Measurements from ENCODE around the gene ZNF821. TPM values are rescaled to one million over a fixed set of nuclear protein-coding genes. Genes with fewer than 3 reads are reported as not detected.

The ZNF821 gene
- total RNA-seq, 1 experiment from 2014 or later = 5.9 TPM

DNA sequence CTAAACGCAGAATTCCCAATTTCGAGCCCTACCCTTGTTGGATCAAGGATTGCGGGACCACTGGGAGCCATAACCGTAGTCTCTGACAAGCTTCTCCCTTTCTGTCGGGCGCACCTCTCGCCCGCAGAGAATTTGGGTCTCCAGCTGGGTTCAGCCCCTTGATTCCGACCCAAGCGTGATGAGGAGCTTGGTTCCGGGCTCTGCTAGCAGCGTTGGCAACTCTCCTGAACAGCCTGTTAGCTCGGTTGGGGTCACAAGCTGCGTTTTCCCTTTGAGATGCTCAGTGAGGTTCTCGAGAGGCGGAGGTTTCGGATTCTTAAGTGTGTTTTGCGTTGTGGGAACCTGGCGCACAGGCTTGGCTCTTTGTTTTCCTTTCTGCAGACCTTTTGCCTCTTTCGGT lies 37.6 kb downstream of the ZNF821 start:
- Histone ChIP-seq H3K79me2 (ENCODE audit: low read depth) (peaks cover 29% of the 10 kb centered on the region), H3K36me3 (ENCODE audit: low read depth) (peaks cover 8% of the 10 kb centered on the region; the same call in 1 of the 2 replicates), H2AFZ (peak overlapping the region; percentile 94), H3K4me2 (peak overlapping the region; percentile 97), H3K27me3 (ENCODE audit: insufficient read depth, low read depth) (no peaks in the 10 kb centered on the region), H3F3A (ENCODE audit: insufficient read depth, low read depth) (peaks cover 7% of the 10 kb centered on the region; the same call in 1 of the 2 replicates), H3K4me3 (peak overlapping the region; percentile 89), H3K27ac (peak overlapping the region; percentile 57), H3K9me3 (ENCODE audit: insufficient read depth, low read depth) (no peaks in the 10 kb centered on the region), H3K4me1 (replicated peaks; ENCODE audit: insufficient read depth) (peaks cover 9% of the 10 kb centered on the region), H3K9me2 (ENCODE audit: insufficient read depth) (no peaks in the 10 kb centered on the region), H4K20me1 (ENCODE audit: insufficient read depth) (no peaks in the 10 kb centered on the region)
- CTCF ChIA-PET = interaction anchor here (1.1 kb wide), 1 partner anchor 115 kb away, joined by 4 read pairs; no protein-coding TSS in a partner anchor
- POLR2A ChIA-PET (ENCODE audit: unreplicated experiment) = no interaction called here
- DNase-seq = peak in 1 of 2 experiments; percentile 8
- no TSS peak for BruUV-seq (replicated peaks)
- TF ChIP-seq EZH2 (IDR thresholded peaks at IDR 0.05; ENCODE audit: low read depth) = no peak
- TF ChIP-seq, protein P1, sequence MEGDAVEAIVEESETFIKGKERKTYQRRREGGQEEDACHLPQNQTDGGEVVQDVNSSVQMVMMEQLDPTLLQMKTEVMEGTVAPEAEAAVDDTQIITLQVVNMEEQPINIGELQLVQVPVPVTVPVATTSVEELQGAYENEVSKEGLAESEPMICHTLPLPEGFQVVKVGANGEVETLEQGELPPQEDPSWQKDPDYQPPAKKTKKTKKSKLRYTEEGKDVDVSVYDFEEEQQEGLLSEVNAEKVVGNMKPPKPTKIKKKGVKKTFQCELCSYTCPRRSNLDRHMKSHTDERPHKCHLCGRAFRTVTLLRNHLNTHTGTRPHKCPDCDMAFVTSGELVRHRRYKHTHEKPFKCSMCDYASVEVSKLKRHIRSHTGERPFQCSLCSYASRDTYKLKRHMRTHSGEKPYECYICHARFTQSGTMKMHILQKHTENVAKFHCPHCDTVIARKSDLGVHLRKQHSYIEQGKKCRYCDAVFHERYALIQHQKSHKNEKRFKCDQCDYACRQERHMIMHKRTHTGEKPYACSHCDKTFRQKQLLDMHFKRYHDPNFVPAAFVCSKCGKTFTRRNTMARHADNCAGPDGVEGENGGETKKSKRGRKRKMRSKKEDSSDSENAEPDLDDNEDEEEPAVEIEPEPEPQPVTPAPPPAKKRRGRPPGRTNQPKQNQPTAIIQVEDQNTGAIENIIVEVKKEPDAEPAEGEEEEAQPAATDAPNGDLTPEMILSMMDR (conservative IDR thresholded peaks at IDR 0.05) = no peak
- intact Hi-C loops (cut with micrococcal nuclease; ENCODE audit: unreplicated experiment) = loop anchor here (2.0 kb wide), 1 partner anchor 36 kb away; no protein-coding TSS in a partner anchor

DNA sequence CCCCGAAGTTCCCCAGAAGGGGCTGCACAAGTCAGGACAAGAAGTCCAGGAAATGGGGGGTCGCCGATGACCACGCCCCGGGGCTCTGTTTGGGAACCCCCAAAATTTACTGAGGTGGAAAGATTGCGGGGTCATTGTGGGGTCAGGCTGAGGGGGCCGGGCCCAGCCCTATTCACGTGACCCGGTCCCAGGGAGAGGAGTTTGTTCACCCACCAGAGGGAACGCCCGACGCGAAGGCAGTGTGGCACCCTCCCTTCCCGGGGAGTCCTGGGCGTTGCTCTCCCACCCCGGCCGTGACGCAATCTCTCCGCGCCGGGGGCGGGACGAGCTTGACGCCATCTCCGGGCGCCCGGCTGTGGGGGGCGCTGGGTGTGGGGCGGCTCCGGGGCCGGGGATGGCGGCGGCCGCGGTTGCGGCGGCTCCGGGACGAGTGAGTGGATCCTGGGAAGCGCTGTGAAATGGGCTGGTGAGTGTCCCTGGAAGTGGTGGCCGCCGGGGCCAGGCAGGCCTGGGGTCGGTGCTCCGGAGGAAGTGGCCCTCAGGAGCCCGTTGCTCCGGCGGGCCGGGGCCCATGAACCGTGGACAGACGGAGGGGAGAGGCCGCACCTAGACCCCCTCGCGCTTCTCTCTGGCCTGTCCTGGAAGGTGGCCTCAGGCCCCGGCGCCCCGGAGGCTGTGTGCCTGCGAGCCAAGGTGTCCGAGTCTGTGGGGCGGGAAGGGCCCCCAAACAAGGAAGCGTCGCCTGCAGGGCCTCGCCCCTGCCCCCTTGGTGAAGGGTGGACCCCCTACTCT lies 38.1 kb downstream of the ZNF821 start, which contains the start of gene ATXN1L:
Gene ATXN1L (plus strand): TSS at position 338 of the 792 bp plus-strand sequence. CDS start 3,765 bp downstream, outside the sequence.
- CTCF ChIA-PET = interaction anchor here (1.1 kb wide), 1 partner anchor 116 kb away, joined by 4 read pairs; no protein-coding TSS in a partner anchor
- POLR2A ChIA-PET (ENCODE audit: unreplicated experiment) = no interaction called here
- DNase-seq = peak; percentile 75 to 92

DNA sequence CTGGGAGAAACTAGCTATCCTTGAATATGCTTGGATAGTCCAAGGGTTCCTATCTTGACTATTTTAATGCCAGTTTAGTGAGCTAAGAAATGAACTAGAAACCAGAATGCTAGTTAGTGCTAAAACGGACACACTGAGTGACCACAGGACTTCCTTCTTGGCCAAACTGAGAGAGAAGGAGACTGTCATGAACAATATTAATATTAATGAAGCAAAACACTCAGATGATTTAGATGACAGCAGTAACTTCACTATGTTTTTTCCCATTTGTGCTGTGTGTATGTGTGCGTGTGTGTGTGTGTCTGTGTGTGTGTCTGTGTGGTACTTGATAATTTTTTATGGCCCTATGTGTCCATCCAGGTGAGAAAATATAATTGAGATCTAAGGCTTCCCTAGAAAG lies 40.4 kb downstream of the ZNF821 start:
- peaks cover 9% of the 10 kb centered on the region for H3K4me1 ChIP-seq (replicated peaks; ENCODE audit: insufficient read depth)
- no peak overlapping the region for H3K4me2 ChIP-seq
- no peaks in the 10 kb centered on the region for H4K20me1 ChIP-seq (ENCODE audit: insufficient read depth)
- no peak overlapping the region for H2AFZ ChIP-seq
- H3K79me2 ChIP-seq (ENCODE audit: low read depth) = peaks cover 27% of the 10 kb centered on the region
- H3K4me3 ChIP-seq = no peak overlapping the region
- H3K9me2 ChIP-seq (ENCODE audit: insufficient read depth) = no peaks in the 10 kb centered on the region
- ChIA-PET CTCF (interaction anchor here (0.5 kb wide), 1 partner anchor 65 kb away, joined by 3 read pairs; no protein-coding TSS in a partner anchor), POLR2A (ENCODE audit: unreplicated experiment) (no interaction called here)
- no peaks in the 10 kb centered on the region for H3K9me3 ChIP-seq (ENCODE audit: insufficient read depth, low read depth)
- no peak overlapping the region for H3K27ac ChIP-seq
- 0 out of 2 replicates have a peak, but pooled peaks cover 6% of the 10 kb centered on the region for H3K36me3 ChIP-seq (ENCODE audit: low read depth)
- no peaks in the 10 kb centered on the region for H3K27me3 ChIP-seq (ENCODE audit: insufficient read depth, low read depth)
- DNase-seq = no peak
- BruUV-seq (replicated peaks) = no TSS peak
- intact Hi-C loops (cut with micrococcal nuclease; ENCODE audit: unreplicated experiment) = no loop called here
- peaks cover 7% of the 10 kb centered on the region; the same call in 1 of the 2 replicates for H3F3A ChIP-seq (ENCODE audit: insufficient read depth, low read depth)
- TF ChIP-seq, protein P1 (conservative IDR thresholded peaks at IDR 0.05) = no peak
- no peak for TF ChIP-seq EZH2 (IDR thresholded peaks at IDR 0.05; ENCODE audit: low read depth)

More for the DNA sequence above, 38.1 kb downstream of the ZNF821 start, which contains the start of gene ATXN1L:
- TF ChIP-seq, protein P1 (conservative IDR thresholded peaks at IDR 0.05) = no peak
- no peak for TF ChIP-seq EZH2 (IDR thresholded peaks at IDR 0.05; ENCODE audit: low read depth)
- H2AFZ ChIP-seq = peak within 1 kb of the TSS; percentile 94
- peaks cover 7% of the 10 kb centered on the region; the same call in 1 of the 2 replicates for H3F3A ChIP-seq (ENCODE audit: insufficient read depth, low read depth)
- H3K27me3 ChIP-seq (ENCODE audit: insufficient read depth, low read depth) = no peaks in the 10 kb centered on the region
- intact Hi-C loops (cut with micrococcal nuclease; ENCODE audit: unreplicated experiment) = loop anchor here (2.0 kb wide), 2 partner anchors 37 kb away; partner anchors contain the start of gene AP1G1
- no peaks in the 10 kb centered on the region for H4K20me1 ChIP-seq (ENCODE audit: insufficient read depth)
- BruUV-seq (replicated peaks) = TSS peak; percentile 60
- peaks cover 9% of the 10 kb centered on the region for H3K4me1 ChIP-seq (replicated peaks; ENCODE audit: insufficient read depth)
- H3K36me3 ChIP-seq (ENCODE audit: low read depth) = peaks cover 8% of the 10 kb centered on the region; the same call in 1 of the 2 replicates
- peak within 1 kb of the TSS; percentile 89 for H3K4me3 ChIP-seq
- peaks cover 29% of the 10 kb centered on the region for H3K79me2 ChIP-seq (ENCODE audit: low read depth)
- H3K27ac ChIP-seq = peak within 1 kb of the TSS; percentile 57
- H3K4me2 ChIP-seq = peak within 1 kb of the TSS; percentile 97
- no peaks in the 10 kb centered on the region for H3K9me3 ChIP-seq (ENCODE audit: insufficient read depth, low read depth)
- H3K9me2 ChIP-seq (ENCODE audit: insufficient read depth) = no peaks in the 10 kb centered on the region
